WERI-Rb-1 (cell line): ENCODE results near the gene MSRB3.

Experiments used
- DNase-seq: peaks from one replicate; pipeline ENCODE4 v3.0.0-alpha.2; 2020
- H3K27ac ChIP-seq: fragments of 250-450 bp; sonication (Bioruptor Pico); 2 replicates; pipeline ENCODE4 v1.5.1; 2020; ENCODE audit warnings: mild to moderate bottlenecking, moderate library complexity
- H3K27me3 ChIP-seq: fragments of 250-450 bp; sonication (Bioruptor Pico); 2 replicates; pipeline ENCODE4 v1.5.1; 2021; ENCODE audit warnings: mild to moderate bottlenecking, low read depth, moderate library complexity; ENCODE audit not compliant: insufficient read depth, severe bottlenecking
- H3K36me3 ChIP-seq: fragments of 250-450 bp; sonication (Bioruptor Pico); 2 replicates; pipeline ENCODE4 v1.5.1; 2020; ENCODE audit warnings: mild to moderate bottlenecking, moderate library complexity
- H3K4me3 ChIP-seq: 2 replicates; pipeline ENCODE4 v1.5.1; 2011; ENCODE audit warnings: low read depth, mild to moderate bottlenecking, control low read depth, low read length
- H3K9me3 ChIP-seq: fragments of 250-450 bp; sonication (Bioruptor Pico); 2 replicates; pipeline ENCODE4 v1.5.1; 2021; ENCODE audit warnings: mild to moderate bottlenecking, moderate library complexity; ENCODE audit not compliant: severe bottlenecking
- TF ChIP-seq, protein P1 (sequence below): IDR thresholded peaks from 2 replicates; pipeline ENCODE4 v1.5.1; 2011; ENCODE audit warnings: low read depth, mild to moderate bottlenecking, control low read depth, inconsistent platforms, low read length

Gene MSRB3

DNA sequence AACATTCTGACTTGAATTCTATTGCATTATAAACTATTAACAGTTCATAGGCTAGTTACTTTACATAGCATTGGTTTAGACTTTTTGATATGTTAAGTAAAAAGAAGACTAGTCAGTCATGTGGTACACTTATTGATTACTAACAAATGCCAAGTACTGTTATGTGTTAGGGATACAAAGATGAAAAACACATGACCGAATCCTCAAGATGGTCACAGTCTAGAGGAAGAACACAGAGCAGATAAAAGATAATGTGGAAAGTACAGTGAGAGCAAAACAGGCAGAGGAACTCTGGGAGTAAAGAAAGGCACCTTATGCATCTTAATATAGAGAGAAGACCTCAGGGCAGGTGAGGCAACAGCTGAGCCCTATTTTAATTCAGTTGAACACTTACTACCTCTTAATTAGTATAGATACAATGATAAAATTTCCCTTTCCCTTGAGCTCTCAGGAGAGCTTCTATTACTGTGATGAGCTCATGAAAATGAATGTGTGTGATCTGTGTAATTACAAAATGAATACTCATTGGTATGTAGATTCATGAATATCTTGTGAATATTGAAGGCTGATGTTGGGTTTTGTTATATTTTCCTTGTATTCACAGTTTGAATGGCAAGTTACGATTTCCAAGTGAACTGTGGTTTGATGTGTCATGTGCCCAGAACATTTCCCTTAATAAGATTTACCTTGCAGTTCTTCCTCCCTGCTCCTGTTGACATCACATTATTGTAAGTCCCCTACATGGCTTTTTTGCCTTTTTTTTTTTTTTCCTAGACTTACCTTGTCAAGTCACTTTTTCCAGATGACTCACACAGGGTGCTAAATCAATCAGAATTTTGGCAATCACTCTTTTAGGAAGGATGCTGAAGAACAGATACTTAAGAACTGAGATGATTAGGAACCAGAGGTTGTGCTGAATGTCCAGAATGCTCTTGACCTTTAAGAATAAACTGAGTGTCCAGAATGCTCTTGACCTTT, 29.5 kb upstream of the MSRB3 start:
- TF ChIP-seq, protein P1, sequence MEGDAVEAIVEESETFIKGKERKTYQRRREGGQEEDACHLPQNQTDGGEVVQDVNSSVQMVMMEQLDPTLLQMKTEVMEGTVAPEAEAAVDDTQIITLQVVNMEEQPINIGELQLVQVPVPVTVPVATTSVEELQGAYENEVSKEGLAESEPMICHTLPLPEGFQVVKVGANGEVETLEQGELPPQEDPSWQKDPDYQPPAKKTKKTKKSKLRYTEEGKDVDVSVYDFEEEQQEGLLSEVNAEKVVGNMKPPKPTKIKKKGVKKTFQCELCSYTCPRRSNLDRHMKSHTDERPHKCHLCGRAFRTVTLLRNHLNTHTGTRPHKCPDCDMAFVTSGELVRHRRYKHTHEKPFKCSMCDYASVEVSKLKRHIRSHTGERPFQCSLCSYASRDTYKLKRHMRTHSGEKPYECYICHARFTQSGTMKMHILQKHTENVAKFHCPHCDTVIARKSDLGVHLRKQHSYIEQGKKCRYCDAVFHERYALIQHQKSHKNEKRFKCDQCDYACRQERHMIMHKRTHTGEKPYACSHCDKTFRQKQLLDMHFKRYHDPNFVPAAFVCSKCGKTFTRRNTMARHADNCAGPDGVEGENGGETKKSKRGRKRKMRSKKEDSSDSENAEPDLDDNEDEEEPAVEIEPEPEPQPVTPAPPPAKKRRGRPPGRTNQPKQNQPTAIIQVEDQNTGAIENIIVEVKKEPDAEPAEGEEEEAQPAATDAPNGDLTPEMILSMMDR: no peak

DNA sequence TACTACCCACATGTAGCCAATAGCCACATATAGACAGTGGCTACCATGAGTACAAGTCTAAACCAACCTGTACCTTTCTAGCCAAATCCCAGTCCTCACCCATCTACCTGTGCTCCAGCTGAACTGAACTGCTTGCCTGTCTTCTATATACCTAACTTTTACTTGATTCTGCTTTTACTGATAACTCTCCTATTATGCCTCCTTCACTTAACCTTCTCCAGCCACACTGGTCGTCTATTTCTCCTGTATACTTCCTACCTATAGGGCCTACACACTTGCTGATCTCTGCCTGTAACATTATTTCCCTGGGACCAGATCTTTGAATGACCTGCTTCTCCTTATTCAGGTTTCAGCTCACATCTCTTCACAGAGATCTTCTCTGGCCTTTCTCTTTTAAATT, 26.0 kb upstream of the MSRB3 start:
- H3K27me3 ChIP-seq: no peaks in the 10 kb centered on the region
- no peak for DNase-seq
- H3K9me3 ChIP-seq: no peaks in the 10 kb centered on the region
- no peak overlapping the region for H3K27ac ChIP-seq
- TF ChIP-seq, protein P1: no peak
- peaks cover 4% of the 10 kb centered on the region; the same call in 1 of the 2 replicates for H3K36me3 ChIP-seq
- no peak overlapping the region for H3K4me3 ChIP-seq

More for the DNA sequence above, 29.5 kb upstream of the MSRB3 start:
- Histone ChIP-seq H3K27ac (no peak overlapping the region), H3K36me3 (peaks cover 16% of the 10 kb centered on the region), H3K27me3 (no peaks in the 10 kb centered on the region), H3K9me3 (no peaks in the 10 kb centered on the region), H3K4me3 (no peak overlapping the region)
- no peak for DNase-seq

DNA sequence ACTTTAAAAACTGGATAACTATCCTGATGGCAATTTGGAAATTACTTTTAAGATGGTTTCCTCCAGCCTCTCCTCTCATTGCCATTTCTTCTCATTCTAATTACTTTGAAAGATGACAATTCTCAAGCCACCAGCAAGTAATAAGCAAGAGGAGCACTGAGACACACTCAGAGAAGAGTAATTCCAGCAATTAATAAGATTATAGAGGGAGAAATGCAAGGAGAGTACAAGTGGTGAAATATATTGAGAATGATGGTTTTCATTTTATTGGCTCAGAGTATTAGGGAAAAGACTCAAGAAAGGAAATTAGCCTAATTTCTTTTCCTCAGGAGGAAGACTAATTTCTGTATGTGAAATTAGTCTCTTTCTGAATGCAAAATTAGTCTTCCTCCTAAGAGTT, 20.5 kb upstream of the MSRB3 start:
- DNase-seq: no peak
- no peak overlapping the region for H3K4me3 ChIP-seq
- H3K36me3 ChIP-seq: no peaks in the 10 kb centered on the region
- TF ChIP-seq, protein P1: no peak
- H3K27ac ChIP-seq: no peak overlapping the region
- no peaks in the 10 kb centered on the region for H3K9me3 ChIP-seq
- H3K27me3 ChIP-seq: no peaks in the 10 kb centered on the region

DNA sequence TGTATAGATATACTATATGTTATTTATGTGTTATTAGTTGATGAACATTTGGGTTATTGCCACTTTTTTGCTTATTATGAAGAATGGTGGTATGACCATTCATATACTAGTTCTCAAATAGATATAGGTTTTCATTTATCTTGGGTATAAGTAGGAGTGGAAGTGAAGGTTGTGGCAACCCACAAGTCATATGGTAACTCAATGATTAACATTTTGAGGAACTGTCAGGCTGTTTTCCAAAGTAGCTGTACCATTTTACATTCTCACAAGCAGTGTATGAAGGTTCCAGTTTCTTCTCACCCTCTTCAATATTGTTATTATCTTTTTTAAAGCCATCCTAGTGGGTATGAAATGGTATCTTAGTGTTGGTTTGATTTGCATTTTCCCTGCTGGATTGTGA, 19.0 kb upstream of the MSRB3 start:
- no peaks in the 10 kb centered on the region for H3K9me3 ChIP-seq
- no peaks in the 10 kb centered on the region for H3K36me3 ChIP-seq
- H3K27ac ChIP-seq: no peak overlapping the region
- no peak for DNase-seq
- no peaks in the 10 kb centered on the region for H3K27me3 ChIP-seq
- TF ChIP-seq, protein P1: no peak
- H3K4me3 ChIP-seq: no peak overlapping the region

DNA sequence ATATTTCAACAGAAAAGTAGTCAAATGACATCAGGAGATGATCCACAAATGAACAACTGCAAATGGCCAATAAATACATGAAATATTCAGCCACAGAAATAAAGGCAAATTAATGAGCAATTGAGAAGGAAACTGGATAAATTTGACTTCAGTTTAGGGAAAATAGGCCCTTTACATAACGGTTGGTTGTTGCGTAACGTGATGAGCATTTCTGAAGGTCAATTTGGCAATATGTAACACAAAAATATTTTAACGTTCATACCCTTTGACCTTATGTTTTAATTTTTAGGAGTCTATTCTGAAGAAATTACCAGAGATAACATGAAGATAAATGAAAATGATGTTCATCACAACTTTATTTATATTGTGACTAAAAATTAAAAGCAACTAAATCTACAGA, 14.7 kb upstream of the MSRB3 start:
- no peak overlapping the region for H3K27ac ChIP-seq
- H3K36me3 ChIP-seq: no peaks in the 10 kb centered on the region
- TF ChIP-seq, protein P1: no peak
- DNase-seq: no peak
- no peaks in the 10 kb centered on the region for H3K27me3 ChIP-seq
- no peak overlapping the region for H3K4me3 ChIP-seq
- no peaks in the 10 kb centered on the region for H3K9me3 ChIP-seq
